Measurements from ENCODE around the gene TAL1. TPM values are rescaled to one million over a fixed set of nuclear protein-coding genes. Genes with fewer than 3 reads are reported as not detected.

TAL1 gene
- total RNA-seq, 6 donors from 2014 or later: 4.2 to 16.4 (median 10.8) TPM

- no peak for ATAC-seq (ENCODE audit: low FRiP score in 2 of 2)
- H3K27me3 ChIP-seq: no peaks in the 10 kb centered on the region
- H3K9me3 ChIP-seq: no peaks in the 10 kb centered on the region
- 69 to 78% methylated on average over 2 of the region's 2 CpGs for WGBS, 2 donors
- no peak for DNase-seq
- TF ChIP-seq POLR2AphosphoS5 (IDR thresholded peaks at IDR 0.05) (no peak), POLR2A (IDR thresholded peaks at IDR 0.05) (no peak)
- H3K27ac ChIP-seq: no peak overlapping the region
- H3K4me3 ChIP-seq: no peak overlapping the region
- H3K36me3 ChIP-seq: no peaks in the 10 kb centered on the region
- no peaks in the 10 kb centered on the region for H3K4me1 ChIP-seq
Observed at GRCh38 chr1:47257224-47257623, 25.2 kb upstream of the TAL1 start.

- peaks cover 0 to 4% (median 0%) of the 10 kb centered on the region in 4 donors for H3K36me3 ChIP-seq
- 98% methylated on average over 5 of the region's 5 CpGs for WGBS, 2 donors
- ATAC-seq (ENCODE audit: low FRiP score in 2 of 2) (no peak), DNase-seq (no peak)
- H3K4me3 ChIP-seq: no peak overlapping the region
- H3K9me3 ChIP-seq: no peaks in the 10 kb centered on the region
- H3K27me3 ChIP-seq: no peaks in the 10 kb centered on the region
- TF ChIP-seq POLR2AphosphoS5 (IDR thresholded peaks at IDR 0.05): no peak
- TF ChIP-seq CTCF (IDR thresholded peaks at IDR 0.05): no peak
- no peak for TF ChIP-seq EP300 (IDR thresholded peaks at IDR 0.05)
- TF ChIP-seq POLR2A (IDR thresholded peaks at IDR 0.05): no peak
- H3K27ac ChIP-seq: no peak overlapping the region
- no peaks in the 10 kb centered on the region for H3K4me1 ChIP-seq
Observed at GRCh38 chr1:47252795-47253194, 20.8 kb upstream of the TAL1 start.

- no peak for ATAC-seq (ENCODE audit: low FRiP score in 2 of 2)
- H3K4me3 ChIP-seq: no peak overlapping the region
- WGBS, 2 donors: 91 to 96% methylated on average over 1 of the region's 1 CpG
- no peaks in the 10 kb centered on the region for H3K27me3 ChIP-seq
- H3K4me1 ChIP-seq: no peaks in the 10 kb centered on the region
- DNase-seq: no peak
- no peak for TF ChIP-seq CTCF (IDR thresholded peaks at IDR 0.05)
- TF ChIP-seq POLR2AphosphoS5 (IDR thresholded peaks at IDR 0.05): no peak
- TF ChIP-seq EP300 (IDR thresholded peaks at IDR 0.05): no peak
- TF ChIP-seq POLR2A (IDR thresholded peaks at IDR 0.05): no peak
- H3K27ac ChIP-seq: no peak overlapping the region
- H3K36me3 ChIP-seq: peaks cover 0 to 4% (median 0%) of the 10 kb centered on the region in 4 donors
- no peaks in the 10 kb centered on the region for H3K9me3 ChIP-seq
Observed at GRCh38 chr1:47252369-47252768, 20.3 kb upstream of the TAL1 start.

- no peak for ATAC-seq (ENCODE audit: low FRiP score in 2 of 2)
- no peaks in the 10 kb centered on the region for H3K9me3 ChIP-seq
Observed at GRCh38 chr1:47249755-47250154, 17.7 kb upstream of the TAL1 start.

GRCh38 chr1:47244339-47244862 is 12.4 kb upstream of the TAL1 start:
- WGBS, 2 donors: 67 to 78% methylated on average over 3 of the region's 3 CpGs
- DNase-seq (no peak), ATAC-seq (ENCODE audit: low FRiP score in 2 of 2) (no peak)
- Histone ChIP-seq H3K27ac (peak overlapping the region in 2 of 4 donors; percentile 18 to 40), H3K4me3 (no peak overlapping the region), H3K36me3 (no peaks in the 10 kb centered on the region), H3K27me3 (no peaks in the 10 kb centered on the region), H3K9me3 (no peaks in the 10 kb centered on the region), H3K4me1 (peaks cover 0 to 10% (median 7%) of the 10 kb centered on the region in 4 donors)
- TF ChIP-seq POLR2AphosphoS5 (IDR thresholded peaks at IDR 0.05) (no peak), POLR2A (IDR thresholded peaks at IDR 0.05) (no peak), EP300 (IDR thresholded peaks at IDR 0.05) (no peak), CTCF (IDR thresholded peaks at IDR 0.05) (no peak)

More at GRCh38 chr1:47249755-47250154, 17.7 kb upstream of the TAL1 start:
- DNase-seq: no peak
- peaks cover 0 to 4% (median 0%) of the 10 kb centered on the region in 4 donors for H3K36me3 ChIP-seq
- no peak overlapping the region for H3K4me3 ChIP-seq
- 90 to 95% methylated on average over 3 of the region's 3 CpGs for WGBS, 2 donors
- no peak overlapping the region for H3K27ac ChIP-seq
- H3K4me1 ChIP-seq: no peaks in the 10 kb centered on the region
- TF ChIP-seq EP300 (IDR thresholded peaks at IDR 0.05) (no peak), POLR2AphosphoS5 (IDR thresholded peaks at IDR 0.05) (no peak), CTCF (IDR thresholded peaks at IDR 0.05) (no peak), POLR2A (IDR thresholded peaks at IDR 0.05) (no peak)
- no peaks in the 10 kb centered on the region for H3K27me3 ChIP-seq

Measured in upper lobe of left lung (tissue), 6 donors.